Urothelium cell line (cell line): ENCODE measurements around the gene CCR6.

ENCODE experiments used
- DNase-seq: peaks from one replicate; pipeline ENCODE4 v3.0.0; 2011; ENCODE audit warnings: low spot score, mixed read lengths
- FAIRE-seq: peaks from 2 replicates; lab custom pipeline; 2011; peaks lifted over from hg19 to GRCh38; lab: Jason Lieb, UNC

The CCR6 gene

GRCh38 chr6:167140589-167141474 lies 17.9 kb downstream of the CCR6 start:
- FAIRE-seq = no peak
- no peak for DNase-seq

DNA sequence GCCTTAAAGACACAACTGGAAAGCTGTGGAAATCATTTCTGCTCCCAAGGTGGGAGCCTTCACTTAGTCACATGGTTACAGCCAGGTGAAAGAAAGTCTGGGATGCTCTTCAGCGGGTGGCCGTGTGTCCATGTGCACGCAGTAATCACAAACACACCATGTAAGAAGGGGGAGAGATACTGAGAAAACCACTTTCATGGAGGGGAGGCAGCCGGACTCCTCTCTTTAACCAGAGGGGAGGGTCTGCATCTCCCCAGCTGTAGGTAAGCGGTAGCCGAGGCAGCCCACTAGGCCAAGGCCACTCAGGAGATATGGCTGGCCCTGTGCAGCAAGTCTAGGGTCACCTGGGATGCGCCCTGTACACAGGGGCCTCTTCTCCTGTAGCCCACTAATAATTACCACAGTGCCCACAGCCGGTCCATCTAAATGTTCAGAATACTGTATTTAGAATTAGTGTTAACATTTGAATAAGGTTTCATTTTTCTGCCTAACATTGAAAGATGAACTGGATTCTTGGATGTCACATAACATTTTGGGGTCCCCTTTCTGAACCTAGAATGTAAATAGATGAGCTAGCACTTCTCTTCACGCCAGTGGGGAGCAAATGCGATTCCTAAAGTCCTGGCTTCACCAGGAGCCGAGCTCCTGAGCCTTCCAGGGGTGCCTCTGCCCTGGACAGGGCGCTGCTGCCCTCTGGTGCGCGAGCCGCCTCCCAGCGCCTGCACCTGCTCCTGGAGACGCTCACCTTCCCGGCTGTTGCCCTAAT lies 19.0 kb downstream of the CCR6 start:
- DNase-seq (peak; percentile 72), FAIRE-seq (no peak)

- DNase-seq (no peak), FAIRE-seq (no peak)
Observed at GRCh38 chr6:167142433-167142761, 19.5 kb downstream of the CCR6 start.

GRCh38 chr6:167143041-167143440 lies 20.1 kb downstream of the CCR6 start:
- DNase-seq (no peak), FAIRE-seq (no peak)

GRCh38 chr6:167145461-167145860 lies 22.6 kb downstream of the CCR6 start:
- no peak for FAIRE-seq
- DNase-seq = no peak

- no peak for DNase-seq
- no peak for FAIRE-seq
Observed at GRCh38 chr6:167146135-167146534, 23.2 kb downstream of the CCR6 start.

- FAIRE-seq (no peak), DNase-seq (no peak)
Observed at GRCh38 chr6:167146977-167147376, 24.1 kb downstream of the CCR6 start.

DNA sequence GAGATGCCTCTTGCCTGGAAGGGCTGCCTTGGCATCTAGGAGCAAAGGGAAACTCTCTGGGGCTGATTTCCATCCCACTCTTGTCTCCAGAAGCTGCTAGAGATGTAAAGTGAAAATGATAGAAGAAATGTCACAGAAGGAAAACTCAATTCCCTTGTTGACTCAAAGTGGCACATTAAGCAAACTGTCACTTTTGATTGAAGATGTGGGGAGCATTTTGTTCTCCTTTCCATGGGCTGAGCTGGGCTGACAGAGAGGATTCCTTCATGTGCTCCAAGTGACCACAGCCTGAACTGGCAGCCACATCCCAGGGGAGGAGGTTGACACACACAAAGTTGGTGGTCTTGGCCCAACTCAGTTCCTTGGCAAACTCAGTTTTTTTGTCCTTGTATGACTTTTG lies 25.1 kb downstream of the CCR6 start:
- FAIRE-seq (no peak), DNase-seq (no peak)

- FAIRE-seq (no peak), DNase-seq (no peak)
Observed at GRCh38 chr6:167148997-167149396, 26.1 kb downstream of the CCR6 start.

DNA sequence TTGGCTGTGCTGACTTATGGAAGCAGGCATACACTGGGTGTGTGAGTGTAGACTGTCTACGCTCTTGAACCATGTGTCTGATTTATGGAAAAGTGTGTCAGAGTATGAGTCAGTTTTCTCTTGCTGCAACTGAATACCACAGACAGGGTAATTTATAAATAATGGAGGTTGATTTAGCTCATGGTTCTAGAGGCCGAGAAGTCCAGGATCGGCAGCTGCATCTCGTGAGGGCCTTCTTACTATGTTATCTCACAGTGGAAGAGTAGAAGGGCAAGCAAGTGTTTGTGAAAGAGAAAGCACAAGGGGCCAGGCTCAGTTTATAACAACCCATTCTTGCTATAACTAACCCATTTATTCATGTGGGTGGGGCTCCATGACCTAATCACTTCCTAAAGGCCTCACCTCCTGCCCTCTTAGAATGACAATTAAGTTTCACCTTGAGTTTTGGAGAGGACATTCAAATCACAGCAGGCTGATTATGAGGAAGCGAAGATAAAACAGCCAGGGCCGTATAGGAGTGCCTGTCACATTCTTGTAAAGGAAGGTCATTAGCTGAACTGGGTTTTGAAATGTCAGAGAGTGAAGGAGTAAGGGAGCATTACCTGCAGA lies 28.1 kb downstream of the CCR6 start:
- FAIRE-seq = no peak
- no peak for DNase-seq

GRCh38 chr6:167151648-167152047 lies 28.8 kb downstream of the CCR6 start:
- no peak for DNase-seq
- FAIRE-seq = no peak

DNA sequence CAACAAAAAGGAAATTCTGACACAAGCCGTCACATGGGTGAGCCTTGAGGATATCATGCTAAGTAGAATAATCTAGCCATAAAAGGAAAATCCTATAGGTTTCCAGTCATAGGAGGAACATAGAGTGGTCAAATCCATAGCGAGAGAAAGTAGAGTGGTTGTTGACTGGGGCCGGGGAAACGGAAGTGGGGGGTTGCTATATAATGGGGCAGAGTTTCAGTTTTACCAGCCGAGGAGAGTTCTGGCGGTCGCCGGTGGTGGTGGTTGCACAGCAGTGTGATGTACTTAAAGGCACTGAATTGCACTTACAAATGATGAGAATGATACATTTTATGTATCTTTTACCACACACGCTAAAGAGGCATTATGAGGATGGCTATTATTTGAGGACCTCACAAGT lies 30.0 kb downstream of the CCR6 start:
- FAIRE-seq (no peak), DNase-seq (no peak)

- FAIRE-seq (no peak), DNase-seq (peak; percentile 62)
Observed at GRCh38 chr6:167153521-167153959, 30.6 kb downstream of the CCR6 start.

DNA sequence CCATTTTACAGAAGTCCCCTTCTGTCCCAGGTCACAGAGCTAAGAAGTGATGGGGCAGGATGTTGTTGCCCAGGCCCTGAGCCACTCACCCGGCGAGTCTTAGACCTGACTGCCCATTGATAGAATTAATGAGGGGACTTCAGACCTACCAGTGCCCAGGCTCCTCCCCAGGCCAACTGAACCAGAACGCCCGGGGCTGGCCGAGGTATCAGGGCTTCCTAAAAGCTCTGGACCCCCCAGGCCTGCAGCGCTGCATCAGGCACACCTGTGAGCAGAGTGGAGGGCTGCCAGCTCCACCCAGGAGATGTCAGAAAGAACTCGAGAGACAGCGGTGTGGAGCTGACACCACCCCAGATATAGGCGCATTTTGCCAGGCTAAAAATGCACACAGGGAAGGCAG lies 31.4 kb downstream of the CCR6 start:
- no peak for FAIRE-seq
- no peak for DNase-seq

GRCh38 chr6:167154895-167155294 lies 32.0 kb downstream of the CCR6 start:
- FAIRE-seq = no peak
- no peak for DNase-seq

- no peak for FAIRE-seq
- DNase-seq = no peak
Observed at GRCh38 chr6:167157414-167157813, 34.5 kb downstream of the CCR6 start.

GRCh38 chr6:167157863-167158262 lies 35.0 kb downstream of the CCR6 start, which contains the start of gene GPR31:
Gene GPR31 (minus strand): TSS chr6:167157980. CDS start chr6:167157831, 149 bp downstream.
- no peak for FAIRE-seq

GRCh38 chr6:167161851-167162467 lies 39.1 kb downstream of the CCR6 start:
- no peak for FAIRE-seq
- DNase-seq = no peak

More at GRCh38 chr6:167157863-167158262, 35.0 kb downstream of the CCR6 start, which contains the start of gene GPR31:
- DNase-seq = no peak

GRCh38 chr6:167162591-167162990 lies 39.7 kb downstream of the CCR6 start:
- FAIRE-seq (no peak), DNase-seq (no peak)

GRCh38 chr6:167163476-167164011 lies 40.6 kb downstream of the CCR6 start:
- no peak for FAIRE-seq
- DNase-seq = no peak

DNA sequence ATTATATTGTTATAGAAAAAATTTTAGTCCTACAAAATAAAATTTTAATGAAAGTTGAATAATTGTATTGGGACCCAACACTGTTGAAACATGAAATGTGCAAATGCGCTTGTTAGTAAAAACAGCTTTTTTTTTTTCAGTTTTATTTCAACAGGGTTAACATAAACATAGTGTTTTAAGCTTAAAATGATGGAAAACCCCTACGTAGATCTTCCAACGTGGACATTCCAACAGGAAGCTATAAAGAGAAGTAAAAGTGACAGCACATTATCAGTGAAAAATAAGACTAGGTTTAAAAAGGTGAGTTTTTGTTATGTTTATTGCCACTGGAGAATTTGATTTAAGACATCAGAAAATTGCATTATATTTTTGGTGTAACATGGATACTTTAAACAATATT lies 41.4 kb downstream of the CCR6 start:
- FAIRE-seq = no peak

More for the DNA sequence above, 41.4 kb downstream of the CCR6 start:
- DNase-seq = no peak
